Parathyroid adenoma (tissue), 2 donors: ENCODE results near the gene HDAC3.

ENCODE experiments used
- H2AFZ ChIP-seq: fragments of 300-600 bp; sonication (generic); one replicate; pipeline ENCODE4 v1.7.0; 2017; ENCODE audit warnings: antibody characterized with exemption, mild to moderate bottlenecking
- H3K27ac ChIP-seq: fragments of 300-600 bp; sonication (generic); one replicate; pipeline ENCODE4 v1.7.0; 2017
- H3K27me3 ChIP-seq: fragments of 300-600 bp; sonication (generic); one replicate; pipeline ENCODE4 v1.7.0; 2017; ENCODE audit warnings: low read length; ENCODE audit not compliant: control insufficient read depth, insufficient read depth
- H3K36me3 ChIP-seq: fragments of 300-600 bp; sonication (generic); one replicate; pipeline ENCODE4 v1.7.0; 2017; ENCODE audit warnings: low read length; ENCODE audit not compliant: control insufficient read depth, insufficient read depth
- H3K4me1 ChIP-seq: fragments of 300-600 bp; sonication (generic); one replicate; pipeline ENCODE4 v1.7.0; 2017; ENCODE audit warnings: control low read depth
- H3K4me2 ChIP-seq: fragments of 300-600 bp; sonication (generic); one replicate; pipeline ENCODE4 v1.7.0; 2017; ENCODE audit warnings: low read length
- H3K4me3 ChIP-seq: fragments of 300-600 bp; sonication (generic); one replicate; pipeline ENCODE4 v1.7.0; 2017; ENCODE audit warnings: low read depth, low read length
- H3K79me2 ChIP-seq: fragments of 300-600 bp; sonication (generic); one replicate; pipeline ENCODE4 v1.7.0; 2017; ENCODE audit warnings: control low read depth
- H3K9ac ChIP-seq: fragments of 300-600 bp; sonication (generic); one replicate; pipeline ENCODE4 v1.7.0; 2017; ENCODE audit warnings: mild to moderate bottlenecking
- H3K9me3 ChIP-seq: fragments of 300-600 bp; sonication (generic); one replicate; pipeline ENCODE4 v1.7.0; 2017; ENCODE audit warnings: low read length; ENCODE audit not compliant: control insufficient read depth
- CTCF ChIP-seq: fragments of 300-600 bp; sonication (generic); IDR thresholded peaks from one replicate; pipeline ENCODE4 v1.7.0; 2017; ENCODE audit warnings: antibody characterized with exemption, mild to moderate bottlenecking
- donor health status: primary hyperparathyroidism.

Gene HDAC3

GRCh38 chr5:141603923-141604717 lies 32.5 kb downstream of the HDAC3 start:
- Histone ChIP-seq H3K4me2 (no peak overlapping the region), H3K27me3 (no peaks in the 10 kb centered on the region), H3K79me2 (peaks cover 43% of the 10 kb centered on the region), H3K9ac (no peak overlapping the region), H3K9me3 (no peaks in the 10 kb centered on the region), H3K27ac (peak overlapping the region; percentile 46), H3K36me3 (no peaks in the 10 kb centered on the region), H3K4me3 (no peak overlapping the region), H2AFZ (no peak overlapping the region), H3K4me1 (no peaks in the 10 kb centered on the region)
- no peak for TF ChIP-seq CTCF

GRCh38 chr5:141602606-141603005 lies 34.0 kb downstream of the HDAC3 start:
- Histone ChIP-seq H2AFZ (no peak overlapping the region), H3K4me3 (no peak overlapping the region), H3K4me1 (no peaks in the 10 kb centered on the region), H3K9me3 (no peaks in the 10 kb centered on the region), H3K9ac (no peak overlapping the region), H3K27ac (no peak overlapping the region), H3K27me3 (no peaks in the 10 kb centered on the region), H3K4me2 (no peak overlapping the region), H3K79me2 (peaks cover 41% of the 10 kb centered on the region), H3K36me3 (no peaks in the 10 kb centered on the region)
- no peak for TF ChIP-seq CTCF

- Histone ChIP-seq H2AFZ (no peak overlapping the region), H3K9me3 (no peaks in the 10 kb centered on the region), H3K79me2 (peaks cover 37% of the 10 kb centered on the region), H3K9ac (no peak overlapping the region), H3K27me3 (no peaks in the 10 kb centered on the region), H3K27ac (no peak overlapping the region), H3K36me3 (no peaks in the 10 kb centered on the region), H3K4me1 (no peaks in the 10 kb centered on the region), H3K4me2 (no peak overlapping the region), H3K4me3 (no peak overlapping the region)
- no peak for TF ChIP-seq CTCF
These were observed 38.0 kb downstream of the HDAC3 start for GRCh38 chr5:141598391-141599345.

- Histone ChIP-seq H3K27me3 (no peaks in the 10 kb centered on the region), H2AFZ (no peak overlapping the region), H3K27ac (no peak overlapping the region), H3K9ac (no peak overlapping the region), H3K4me2 (no peak overlapping the region), H3K79me2 (peaks cover 35% of the 10 kb centered on the region), H3K9me3 (no peaks in the 10 kb centered on the region), H3K4me3 (no peak overlapping the region), H3K36me3 (no peaks in the 10 kb centered on the region), H3K4me1 (no peaks in the 10 kb centered on the region)
- no peak for TF ChIP-seq CTCF
These were observed 38.8 kb downstream of the HDAC3 start for GRCh38 chr5:141597814-141598213.
